Suprapubic skin (tissue), 3 donors: Measurements from ENCODE around the gene SYNE3.

Experiments
- CTCF ChIP-seq, 2 donors: fragments of 200-600 bp in 1 of 2; fragments of 450-650 bp in 1 of 2; sonication (generic) in 1 of 2; IDR thresholded peaks; one replicate each; pipeline ENCODE4 v1.5.1; 2016 to 2019; ENCODE audit warnings: antibody characterized with exemption in 2 of 2, mild to moderate bottlenecking in 1 of 2, moderate library complexity in 1 of 2
- EP300 ChIP-seq: sonication (generic); formaldehyde crosslinking; IDR thresholded peaks from one replicate; pipeline ENCODE4 v1.6.1; 2017; ENCODE audit warnings: antibody characterized with exemption

- no peak for TF ChIP-seq CTCF (IDR thresholded peaks at IDR 0.05)
- no peak for TF ChIP-seq EP300
These were observed 32.0 kb upstream of the SYNE3 start for GRCh38 chr14:95548328-95548929.
